ENCODE data around the gene ZDHHC17.

Gene ZDHHC17

DNA sequence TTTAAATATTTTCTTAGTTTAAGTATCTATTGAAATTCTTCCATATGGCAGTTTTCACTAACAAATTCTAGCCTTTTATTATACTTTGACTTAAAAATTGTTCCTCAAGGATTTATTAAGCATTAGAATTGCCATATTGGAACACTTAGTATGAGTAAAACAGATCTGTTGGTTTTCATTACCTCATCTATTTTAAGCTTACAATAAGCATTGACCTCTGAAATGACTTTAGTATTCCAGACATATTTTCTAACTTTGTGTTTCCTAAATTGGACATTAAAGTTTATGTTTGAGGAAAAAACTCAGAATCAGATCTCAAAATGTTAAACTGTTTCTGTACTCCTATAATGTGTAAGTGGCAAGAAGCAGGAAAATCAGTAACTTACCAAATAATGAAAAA is 66.5 kb downstream of the ZDHHC17 start:
- Histone ChIP-seq H3K4me3 (ENCODE audit: low read length) (no peak overlapping the region), H2AFZ (ENCODE audit: low read length) (no peak overlapping the region), H3F3A (ENCODE audit: insufficient read depth, low read length) (no peaks in the 10 kb centered on the region), H3K27me3 (replicated peaks; ENCODE audit: insufficient read depth, low read length) (no peaks in the 10 kb centered on the region), H3K27ac (ENCODE audit: low read length) (no peak overlapping the region), H3K4me1 (ENCODE audit: low read length) (no peaks in the 10 kb centered on the region), H3K9me3 (replicated peaks; ENCODE audit: insufficient read depth, low read length) (no peaks in the 10 kb centered on the region), H3K9me2 (replicated peaks; ENCODE audit: insufficient read depth, low read length) (no peaks in the 10 kb centered on the region), H4K20me1 (ENCODE audit: insufficient read depth, low read length) (no peaks in the 10 kb centered on the region), H3K9ac (ENCODE audit: low read length) (no peak overlapping the region), H3K36me3 (replicated peaks; ENCODE audit: insufficient read depth, low read length) (no peaks in the 10 kb centered on the region), H3K79me2 (ENCODE audit: low read length) (no peaks in the 10 kb centered on the region), H3K4me2 (ENCODE audit: low read depth, low read length) (no peak overlapping the region)
- no peak for DNase-seq
- TF ChIP-seq EZH2phosphoT487 (IDR thresholded peaks at IDR 0.05; ENCODE audit: low read length) = no peak
- TF ChIP-seq, protein P1, sequence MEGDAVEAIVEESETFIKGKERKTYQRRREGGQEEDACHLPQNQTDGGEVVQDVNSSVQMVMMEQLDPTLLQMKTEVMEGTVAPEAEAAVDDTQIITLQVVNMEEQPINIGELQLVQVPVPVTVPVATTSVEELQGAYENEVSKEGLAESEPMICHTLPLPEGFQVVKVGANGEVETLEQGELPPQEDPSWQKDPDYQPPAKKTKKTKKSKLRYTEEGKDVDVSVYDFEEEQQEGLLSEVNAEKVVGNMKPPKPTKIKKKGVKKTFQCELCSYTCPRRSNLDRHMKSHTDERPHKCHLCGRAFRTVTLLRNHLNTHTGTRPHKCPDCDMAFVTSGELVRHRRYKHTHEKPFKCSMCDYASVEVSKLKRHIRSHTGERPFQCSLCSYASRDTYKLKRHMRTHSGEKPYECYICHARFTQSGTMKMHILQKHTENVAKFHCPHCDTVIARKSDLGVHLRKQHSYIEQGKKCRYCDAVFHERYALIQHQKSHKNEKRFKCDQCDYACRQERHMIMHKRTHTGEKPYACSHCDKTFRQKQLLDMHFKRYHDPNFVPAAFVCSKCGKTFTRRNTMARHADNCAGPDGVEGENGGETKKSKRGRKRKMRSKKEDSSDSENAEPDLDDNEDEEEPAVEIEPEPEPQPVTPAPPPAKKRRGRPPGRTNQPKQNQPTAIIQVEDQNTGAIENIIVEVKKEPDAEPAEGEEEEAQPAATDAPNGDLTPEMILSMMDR (IDR thresholded peaks at IDR 0.05; ENCODE audit: low read length) = no peak
- no peak for TF ChIP-seq EZH2 (optimal IDR thresholded peaks at IDR 0.05; ENCODE audit: low read depth, low read length)

GRCh38 chr12:76836633-76837032 is 72.7 kb downstream of the ZDHHC17 start:
- H3F3A ChIP-seq (ENCODE audit: insufficient read depth, low read length) = no peaks in the 10 kb centered on the region
- no peak overlapping the region for H3K9ac ChIP-seq (ENCODE audit: low read length)
- 0 out of 2 replicates have a peak, but pooled peaks cover 5% of the 10 kb centered on the region for H3K4me1 ChIP-seq (ENCODE audit: low read length)
- H2AFZ ChIP-seq (ENCODE audit: low read length) = no peak overlapping the region
- no peaks in the 10 kb centered on the region for H3K27me3 ChIP-seq (replicated peaks; ENCODE audit: insufficient read depth, low read length)
- no peaks in the 10 kb centered on the region for H4K20me1 ChIP-seq (ENCODE audit: insufficient read depth, low read length)
- no peak overlapping the region for H3K27ac ChIP-seq (ENCODE audit: low read length)
- H3K36me3 ChIP-seq (replicated peaks; ENCODE audit: insufficient read depth, low read length) = no peaks in the 10 kb centered on the region
- TF ChIP-seq EZH2phosphoT487 (IDR thresholded peaks at IDR 0.05; ENCODE audit: low read length) (no peak), EZH2 (optimal IDR thresholded peaks at IDR 0.05; ENCODE audit: low read depth, low read length) (no peak)
- TF ChIP-seq, protein P1 (IDR thresholded peaks at IDR 0.05; ENCODE audit: low read length) = no peak
- H3K4me2 ChIP-seq (ENCODE audit: low read depth, low read length) = no peak overlapping the region
- no peaks in the 10 kb centered on the region for H3K9me2 ChIP-seq (replicated peaks; ENCODE audit: insufficient read depth, low read length)
- H3K79me2 ChIP-seq (ENCODE audit: low read length) = no peaks in the 10 kb centered on the region
- no peaks in the 10 kb centered on the region for H3K9me3 ChIP-seq (replicated peaks; ENCODE audit: insufficient read depth, low read length)
- no peak overlapping the region for H3K4me3 ChIP-seq (ENCODE audit: low read length)
- no peak for DNase-seq

DNA sequence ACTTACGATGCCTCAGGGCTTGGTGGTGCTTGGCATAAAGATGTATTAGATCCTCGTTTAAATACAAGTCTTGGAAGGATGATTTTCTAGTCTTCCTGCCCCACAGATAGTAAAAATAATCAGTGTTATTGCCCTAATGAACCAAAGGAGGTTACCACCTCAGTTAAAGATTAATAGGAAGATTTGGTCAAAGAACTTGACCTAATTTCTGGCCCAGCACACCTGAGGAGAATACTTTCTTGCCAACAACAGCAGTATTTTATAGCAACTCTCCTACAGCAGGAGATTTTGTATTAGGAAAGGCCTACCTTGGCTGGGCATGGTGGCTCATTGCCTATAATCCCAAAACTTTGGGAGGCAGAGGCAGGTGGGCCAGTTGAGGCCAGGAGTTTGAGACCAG is 83.3 kb downstream of the ZDHHC17 start:
- H3K4me3 ChIP-seq (ENCODE audit: low read length) = no peak overlapping the region
- no peak overlapping the region for H3K27ac ChIP-seq (ENCODE audit: low read length)
- no peak overlapping the region for H3K4me2 ChIP-seq (ENCODE audit: low read depth, low read length)
- H3K27me3 ChIP-seq (replicated peaks; ENCODE audit: insufficient read depth, low read length) = no peaks in the 10 kb centered on the region
- H3K9me3 ChIP-seq (replicated peaks; ENCODE audit: insufficient read depth, low read length) = no peaks in the 10 kb centered on the region
- no peaks in the 10 kb centered on the region for H3K36me3 ChIP-seq (replicated peaks; ENCODE audit: insufficient read depth, low read length)
- no peak for DNase-seq
- H3K9me2 ChIP-seq (replicated peaks; ENCODE audit: insufficient read depth, low read length) = no peaks in the 10 kb centered on the region
- H2AFZ ChIP-seq (ENCODE audit: low read length) = no peak overlapping the region
- no peaks in the 10 kb centered on the region for H4K20me1 ChIP-seq (ENCODE audit: insufficient read depth, low read length)
- TF ChIP-seq EZH2phosphoT487 (IDR thresholded peaks at IDR 0.05; ENCODE audit: low read length) (no peak), EZH2 (optimal IDR thresholded peaks at IDR 0.05; ENCODE audit: low read depth, low read length) (no peak)
- TF ChIP-seq, protein P1 (IDR thresholded peaks at IDR 0.05; ENCODE audit: low read length) = no peak
- H3K4me1 ChIP-seq (ENCODE audit: low read length) = no peaks in the 10 kb centered on the region
- no peaks in the 10 kb centered on the region for H3K79me2 ChIP-seq (ENCODE audit: low read length)
- H3F3A ChIP-seq (ENCODE audit: insufficient read depth, low read length) = no peaks in the 10 kb centered on the region
- H3K9ac ChIP-seq (ENCODE audit: low read length) = no peak overlapping the region
